HepG2 (cell line): ENCODE data around the gene NBPF6. TPM values are rescaled to one million over a fixed set of nuclear protein-coding genes. Genes with fewer than 3 reads are reported as not detected.
"Not testable (repeated sequence)": the region's sequence is repeated elsewhere in the genome, so short reads cannot be mapped to it uniquely, and the experiment has no call there.

ENCODE experiments used
- ATAC-seq: fragments of 200-7000 bp; cut with Tn5 transposase; 3 replicates; pipeline ENCODE4 v1.9.1; 2020; ENCODE audit warnings: mild to moderate bottlenecking, moderate library complexity
- BruUV-seq: library from RNA; stranded (reverse); fragments of 400-500 nt; replicated peaks from 2 replicates; lab custom pipeline; 2021; lab: Mats Ljungman, UMichigan
- CTCF ChIA-PET: fragments of 300-600 bp; formaldehyde crosslinking; extraction: SDS; loops from one replicate; lab custom pipeline; 2021; ENCODE audit warnings: low total read pairs, inconsistent platforms, low intra/inter-chr PET ratio; lab: Yijun Ruan, JAX
- POLR2A ChIA-PET: fragments of 350-600 bp; sonication (Branson Sonifier 250); formaldehyde crosslinking; loops from one replicate; lab custom pipeline; 2020; ENCODE audit warnings: antibody characterized with exemption, inconsistent platforms; lab: Yijun Ruan, JAX
- DNase-seq: peaks from one replicate; pipeline ENCODE4 v3.0.0-alpha.2; 2015; ENCODE audit warnings: low spot score
- FAIRE-seq: peaks from 3 replicates; lab custom pipeline; 2011; peaks lifted over from hg19 to GRCh38; lab: Jason Lieb, UNC
- H2AFZ ChIP-seq: one replicate; pipeline ENCODE4 v1.6.1; 2011; ENCODE audit warnings: low read length, inconsistent platforms
- H3K27ac ChIP-seq: fragments of 300-600 bp; 3 replicates; pipeline ENCODE4 v1.8.0; 2011; ENCODE audit warnings: mixed run types, mild to moderate bottlenecking, mixed read lengths, low read length, inconsistent platforms; ENCODE audit not compliant: insufficient read depth; ENCODE audit errors: extremely low read length
- H3K27me3 ChIP-seq, 2 experiments: fragments of 200-600 bp in 1 of 2; 2 replicates in 1 of 2; 3 replicates in 1 of 2; pipeline versions ENCODE4 v1.6.0 to v1.8.0; 2011; ENCODE audit warnings: low read length in 2 of 2, mild to moderate bottlenecking in 2 of 2, moderate library complexity in 2 of 2, inconsistent platforms in 1 of 2; ENCODE audit not compliant: insufficient read depth in 2 of 2, control insufficient read depth in 1 of 2
- H3K36me3 ChIP-seq, 2 experiments: fragments of 200-600 bp in 1 of 2; replicated peaks in 1 of 2; 2 replicates in 1 of 2; 3 replicates in 1 of 2; pipeline versions ENCODE4 v1.5.1 to v1.8.0; 2011; ENCODE audit warnings: low read length in 2 of 2, inconsistent platforms in 1 of 2; ENCODE audit not compliant: insufficient read depth in 2 of 2, control insufficient read depth in 1 of 2
- H3K4me1 ChIP-seq: 2 replicates; pipeline ENCODE4 v1.5.1; 2012; ENCODE audit warnings: low read length, inconsistent platforms; ENCODE audit not compliant: insufficient read depth
- H3K4me2 ChIP-seq: 2 replicates; pipeline ENCODE4 v1.6.0; 2011; ENCODE audit warnings: low read depth, low read length, inconsistent platforms
- H3K4me3 ChIP-seq, 3 experiments: fragments of 200-600 bp in 1 of 3; sonication (generic), shearing (Covaris generic) in 1 of 3; replicated peaks in 1 of 3; 2 replicates each; pipeline ENCODE4 v1.5.1; 2011 to 2016; ENCODE audit warnings: low read length in 3 of 3, inconsistent platforms in 2 of 3, low read depth in 2 of 3, mild to moderate bottlenecking in 2 of 3, control low read depth in 1 of 3, mixed read lengths in 1 of 3; ENCODE audit not compliant: insufficient read depth in 1 of 3
- H3K79me2 ChIP-seq: one replicate; pipeline ENCODE4 v1.6.1; 2011; ENCODE audit warnings: low read length, inconsistent platforms; ENCODE audit not compliant: insufficient read depth
- H3K9ac ChIP-seq: 2 replicates; pipeline ENCODE4 v1.6.0; 2011; ENCODE audit warnings: mild to moderate bottlenecking, low read depth, low read length, inconsistent platforms; ENCODE audit not compliant: insufficient read depth
- H3K9me3 ChIP-seq: 2 replicates; pipeline ENCODE4 v1.5.1; 2012; ENCODE audit warnings: mild to moderate bottlenecking, low read length
- H4K20me1 ChIP-seq: 2 replicates; pipeline ENCODE4 v1.6.0; 2011; ENCODE audit warnings: inconsistent platforms, mild to moderate bottlenecking, low read length, moderate library complexity; ENCODE audit not compliant: insufficient read depth
- ELF1 ChIP-seq: sonication (generic); formaldehyde crosslinking; IDR thresholded peaks from 2 replicates; pipeline ENCODE4 v1.4.0; 2020; ENCODE audit warnings: missing genetic modification reagents
- FOXA1 ChIP-seq, 2 experiments: fragments of 450-650 bp in 1 of 2; sonication (generic) in 1 of 2; formaldehyde crosslinking in 1 of 2; IDR thresholded peaks; 2 replicates each; pipeline versions ENCODE4 v1.4.0 to v1.6.1; 2016 to 2020; ENCODE audit warnings: missing genetic modification reagents in 1 of 2
- HNF4A ChIP-seq: sonication (generic); formaldehyde crosslinking; IDR thresholded peaks from 2 replicates; pipeline ENCODE4 v1.4.0; 2020; ENCODE audit warnings: missing genetic modification reagents
- ZMYM4 ChIP-seq: sonication (generic); formaldehyde crosslinking; IDR thresholded peaks from 2 replicates; pipeline ENCODE4 v1.8.1; 2023; ENCODE audit warnings: mild to moderate bottlenecking, missing genetic modification reagents
- WGBS: methylation state at CpG from one replicate; pipeline ENCODE4 v1.1.6; 2017; ENCODE audit warnings: low lambda C conversion rate; 5-methylcytosine and 5-hydroxymethylcytosine counted together
- in situ Hi-C: cut with HindIII; loops from 2 replicates; pipeline ENCODE4 v1.10.0; 2017; ENCODE audit warnings: low pct_unique_long_range_greater_than_20kb; ENCODE audit not compliant: extremely low pct_ligation_motif_present
- intact Hi-C: fragments of 100-400 bp; cut with micrococcal nuclease; formaldehyde crosslinking; loops from one replicate; pipeline ENCODE4 v1.10.0; 2022; ENCODE audit not compliant: unreplicated experiment
- polyA plus RNA-seq, 8 experiments: library from polyadenylated mRNA; depleted of rRNA in 3 of 8; stranded (reverse) in 7 of 8; unstranded in 1 of 8; fragments of >200 nt; fragmentation: Illumina TruSeq in 4 of 8; extraction: Trizol in 4 of 8; gene quantifications; 2 replicates each; pipeline versions ENCODE4 v1.2.1 to v1.2.3, GENCODE V29; 2011 to 2016; ENCODE audit warnings: low read depth in 4 of 8, missing spikeins in 1 of 8, mixed read lengths in 1 of 8; ENCODE audit not compliant: insufficient read depth in 1 of 8
- total RNA-seq, 5 experiments: library from RNA; depleted of rRNA; stranded (reverse); fragments of >200 nt; fragmentation: Illumina TruSeq; extraction: Trizol; gene quantifications; 2 replicates each; pipeline ENCODE4 v1.2.3, GENCODE V29; 2016; ENCODE audit warnings: low read depth in 1 of 5
- TF ChIP-seq, protein P1 (sequence below): sonication (generic); formaldehyde crosslinking; IDR thresholded peaks from 2 replicates; pipeline ENCODE4 v1.4.0; 2020; ENCODE audit warnings: missing genetic modification reagents, borderline replicate concordance
- TF ChIP-seq, protein P2 (sequence below): sonication (generic); formaldehyde crosslinking; IDR thresholded peaks from 2 replicates; pipeline ENCODE4 v1.4.0; 2020; ENCODE audit warnings: missing genetic modification reagents

NBPF6 gene
- total and polyA plus RNA-seq, 2 of the 13 experiments (the other 11 are each of a cell fraction or from before 2014, with no cell fraction given), result not detected

DNA sequence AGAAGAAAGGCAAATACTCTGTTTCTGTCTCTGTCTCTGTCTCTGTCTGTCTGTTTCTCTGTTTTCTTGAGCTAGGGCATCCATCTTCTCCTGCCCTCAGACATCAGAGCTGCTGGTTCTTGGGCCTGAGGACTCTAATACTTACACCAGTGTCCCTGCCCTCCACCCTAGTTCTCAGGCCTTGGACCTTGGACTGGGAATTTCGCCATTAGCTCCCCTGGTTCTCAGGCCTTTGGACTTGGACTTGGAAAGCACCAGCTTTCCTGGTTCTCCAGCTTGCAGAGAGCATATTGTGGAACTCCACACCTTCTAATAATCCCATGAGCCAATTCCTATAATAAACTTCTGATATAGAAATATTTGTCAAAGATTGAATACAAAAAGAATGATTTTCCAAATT, 32.6 kb downstream of the NBPF6 start:
- WGBS, result 0% methylated on average over 1 of the region's 1 CpG

DNA sequence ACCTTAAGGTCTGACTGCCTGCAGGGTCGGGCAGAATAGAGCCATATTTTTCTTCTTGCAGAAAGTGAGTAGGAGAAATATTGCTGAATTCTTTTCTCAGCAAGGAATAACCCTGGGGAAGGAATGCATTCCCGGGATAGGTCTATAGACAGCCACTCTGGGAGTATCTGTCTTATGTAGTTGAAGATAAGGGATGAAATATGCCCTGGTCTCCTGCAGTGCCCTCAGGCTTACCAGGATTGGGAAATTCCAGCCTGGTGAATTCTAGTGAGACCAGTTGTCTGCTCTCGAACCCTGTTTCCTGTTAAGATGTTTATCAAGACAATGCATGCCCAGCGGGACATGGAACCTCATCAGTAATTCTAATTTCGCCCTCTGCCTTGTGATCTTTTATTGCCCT, 35.8 kb downstream of the NBPF6 start:
- FAIRE-seq, H3K4me1 ChIP-seq, H3K9me3 ChIP-seq, H3K4me3 ChIP-seq, H3K27ac ChIP-seq, H2AFZ ChIP-seq, ATAC-seq, in situ Hi-C loops, POLR2A ChIA-PET, DNase-seq, H3K27me3 ChIP-seq, H3K4me2 ChIP-seq, H4K20me1 ChIP-seq, BruUV-seq, intact Hi-C loops, H3K9ac ChIP-seq, H3K36me3 ChIP-seq, CTCF ChIA-PET, H3K79me2 ChIP-seq: not testable (repeated sequence)
- 7% methylated on average over 5 of the region's 5 CpGs for WGBS

More for the DNA sequence above, 32.6 kb downstream of the NBPF6 start:
- no TSS peak for BruUV-seq
- ChIA-PET CTCF (no interaction called here), POLR2A (no interaction called here)
- FAIRE-seq (no peak), DNase-seq (no peak), ATAC-seq (no peak)
- H3K4me1 ChIP-seq, result no peaks in the 10 kb centered on the region
- no peaks in the 10 kb centered on the region for H3K36me3 ChIP-seq
- H4K20me1 ChIP-seq, result no peaks in the 10 kb centered on the region
- no peaks in the 10 kb centered on the region for H3K27me3 ChIP-seq
- H3K4me3 ChIP-seq, result no peak overlapping the region
- in situ Hi-C loops (no loop called here), intact Hi-C loops (no loop called here)
- H3K9ac ChIP-seq, result no peak overlapping the region
- H3K27ac ChIP-seq, result no peak overlapping the region
- H3K79me2 ChIP-seq, result no peaks in the 10 kb centered on the region
- no peak overlapping the region for H3K4me2 ChIP-seq
- peaks cover 8% of the 10 kb centered on the region for H3K9me3 ChIP-seq
- H2AFZ ChIP-seq, result no peak overlapping the region
- TF ChIP-seq ELF1 (CRISPR knock-in tag) (no peak), HNF4A (CRISPR knock-in tag) (peak; percentile 41)

DNA sequence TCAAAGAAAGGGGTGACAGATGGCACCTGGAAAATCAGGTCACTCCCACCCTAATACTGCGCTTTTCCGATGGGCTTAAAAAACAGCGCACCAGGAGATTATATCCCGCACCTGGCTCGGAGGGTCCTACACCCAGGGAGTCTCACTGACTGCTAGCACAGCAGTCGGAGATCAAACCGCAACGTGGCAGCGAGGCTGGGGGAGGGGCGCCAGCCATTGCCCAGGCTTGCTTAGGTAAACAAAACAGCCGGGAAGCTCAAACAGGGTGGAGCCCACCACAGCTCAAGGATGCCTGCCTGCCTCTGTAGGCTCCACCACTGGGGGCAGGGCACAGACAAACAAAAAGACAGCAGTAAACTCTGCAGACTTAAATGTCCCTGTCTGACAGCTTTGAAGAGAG, 36.6 kb downstream of the NBPF6 start:
- H3K4me1 ChIP-seq; intact Hi-C loops; H2AFZ ChIP-seq; FAIRE-seq; BruUV-seq; POLR2A ChIA-PET; H3K9ac ChIP-seq; H3K27ac ChIP-seq; CTCF ChIA-PET; ATAC-seq; H3K79me2 ChIP-seq; H3K27me3 ChIP-seq; H3K4me3 ChIP-seq; in situ Hi-C loops; H3K9me3 ChIP-seq; H4K20me1 ChIP-seq; H3K4me2 ChIP-seq; H3K36me3 ChIP-seq; TF ChIP-seq FOXA1 (IDR thresholded peaks at IDR 0.05): not testable (repeated sequence)
- TF ChIP-seq, protein P1, sequence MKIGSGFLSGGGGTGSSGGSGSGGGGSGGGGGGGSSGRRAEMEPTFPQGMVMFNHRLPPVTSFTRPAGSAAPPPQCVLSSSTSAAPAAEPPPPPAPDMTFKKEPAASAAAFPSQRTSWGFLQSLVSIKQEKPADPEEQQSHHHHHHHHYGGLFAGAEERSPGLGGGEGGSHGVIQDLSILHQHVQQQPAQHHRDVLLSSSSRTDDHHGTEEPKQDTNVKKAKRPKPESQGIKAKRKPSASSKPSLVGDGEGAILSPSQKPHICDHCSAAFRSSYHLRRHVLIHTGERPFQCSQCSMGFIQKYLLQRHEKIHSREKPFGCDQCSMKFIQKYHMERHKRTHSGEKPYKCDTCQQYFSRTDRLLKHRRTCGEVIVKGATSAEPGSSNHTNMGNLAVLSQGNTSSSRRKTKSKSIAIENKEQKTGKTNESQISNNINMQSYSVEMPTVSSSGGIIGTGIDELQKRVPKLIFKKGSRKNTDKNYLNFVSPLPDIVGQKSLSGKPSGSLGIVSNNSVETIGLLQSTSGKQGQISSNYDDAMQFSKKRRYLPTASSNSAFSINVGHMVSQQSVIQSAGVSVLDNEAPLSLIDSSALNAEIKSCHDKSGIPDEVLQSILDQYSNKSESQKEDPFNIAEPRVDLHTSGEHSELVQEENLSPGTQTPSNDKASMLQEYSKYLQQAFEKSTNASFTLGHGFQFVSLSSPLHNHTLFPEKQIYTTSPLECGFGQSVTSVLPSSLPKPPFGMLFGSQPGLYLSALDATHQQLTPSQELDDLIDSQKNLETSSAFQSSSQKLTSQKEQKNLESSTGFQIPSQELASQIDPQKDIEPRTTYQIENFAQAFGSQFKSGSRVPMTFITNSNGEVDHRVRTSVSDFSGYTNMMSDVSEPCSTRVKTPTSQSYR (CRISPR knock-in tag), result peak; percentile 91
- TF ChIP-seq FOXA1 (CRISPR knock-in tag; IDR thresholded peaks at IDR 0.05) (peak; percentile 32; the same call in 1 of the 2 replicates), ZMYM4 (0 out of 2 replicates have a peak, but pooled peaks have one; percentile 24)
- TF ChIP-seq, protein P2, sequence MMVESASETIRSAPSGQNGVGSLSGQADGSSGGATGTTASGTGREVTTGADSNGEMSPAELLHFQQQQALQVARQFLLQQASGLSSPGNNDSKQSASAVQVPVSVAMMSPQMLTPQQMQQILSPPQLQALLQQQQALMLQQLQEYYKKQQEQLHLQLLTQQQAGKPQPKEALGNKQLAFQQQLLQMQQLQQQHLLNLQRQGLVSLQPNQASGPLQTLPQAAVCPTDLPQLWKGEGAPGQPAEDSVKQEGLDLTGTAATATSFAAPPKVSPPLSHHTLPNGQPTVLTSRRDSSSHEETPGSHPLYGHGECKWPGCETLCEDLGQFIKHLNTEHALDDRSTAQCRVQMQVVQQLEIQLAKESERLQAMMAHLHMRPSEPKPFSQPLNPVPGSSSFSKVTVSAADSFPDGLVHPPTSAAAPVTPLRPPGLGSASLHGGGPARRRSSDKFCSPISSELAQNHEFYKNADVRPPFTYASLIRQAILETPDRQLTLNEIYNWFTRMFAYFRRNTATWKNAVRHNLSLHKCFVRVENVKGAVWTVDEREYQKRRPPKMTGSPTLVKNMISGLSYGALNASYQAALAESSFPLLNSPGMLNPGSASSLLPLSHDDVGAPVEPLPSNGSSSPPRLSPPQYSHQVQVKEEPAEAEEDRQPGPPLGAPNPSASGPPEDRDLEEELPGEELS (CRISPR knock-in tag), result 0 out of 2 replicates have a peak, but pooled peaks have one; percentile 16
- whole genome bisulfite sequencing, result 10% methylated on average over 2 of the region's 11 CpGs
- peak; percentile 28 for DNase-seq
